GM19468 (cell line): ENCODE results near the gene MAP3K14.

Experiments used
- ATAC-seq: cut with Tn5 transposase; IDR thresholded peaks from one replicate; pipeline ENCODE4 v1.9.1; 2021; ENCODE audit warnings: mild to moderate bottlenecking, moderate library complexity, moderate number of reproducible peaks; ENCODE audit not compliant: unreplicated experiment; ENCODE audit errors: extremely low read depth

Gene MAP3K14

GRCh38 chr17:45339646-45340605 lies 23.1 kb upstream of the MAP3K14 start:
- ATAC-seq: no peak

- no peak for ATAC-seq
Measured at GRCh38 chr17:45338996-45339535, 22.2 kb upstream of the MAP3K14 start.

- no peak for ATAC-seq
Measured at GRCh38 chr17:45338023-45338781, 21.4 kb upstream of the MAP3K14 start.

DNA sequence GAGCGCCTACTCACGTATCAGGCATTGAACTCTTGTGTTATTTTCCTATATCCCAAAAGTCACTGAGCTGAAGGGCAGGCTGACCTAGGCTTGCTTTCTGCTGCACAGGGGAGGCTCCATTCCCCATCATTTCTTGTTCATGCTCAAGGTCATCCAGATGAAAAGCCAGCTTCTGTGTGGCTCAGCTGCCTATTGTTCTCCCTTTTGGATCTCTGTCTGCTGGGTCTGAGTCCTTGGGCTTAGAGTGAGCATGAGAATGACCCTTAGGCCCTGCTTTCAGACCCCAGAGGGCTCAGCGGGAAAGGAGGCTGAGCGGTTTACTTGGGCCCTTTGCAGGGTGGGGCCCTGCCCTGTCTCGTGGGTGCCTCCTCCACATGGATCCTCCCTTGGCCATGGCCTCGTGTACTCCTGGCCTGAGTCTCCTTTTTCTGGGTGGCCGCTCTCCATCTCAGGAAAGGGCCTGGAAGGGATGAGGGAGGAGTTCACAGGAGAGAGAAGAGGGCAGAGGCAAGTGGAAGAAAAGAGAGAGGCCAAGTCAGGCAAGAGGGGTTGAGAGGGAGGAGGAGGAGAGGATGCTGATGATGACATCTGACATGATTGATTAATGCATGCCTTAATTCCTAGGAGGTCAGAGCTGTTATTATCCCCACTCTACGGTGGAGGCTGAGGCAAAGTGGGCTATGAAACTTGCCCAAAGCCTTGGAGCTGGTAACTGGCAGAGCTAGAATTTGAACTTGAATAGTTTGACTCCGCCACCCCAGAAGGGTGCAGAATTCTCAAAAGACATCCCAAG lies 19.8 kb upstream of the MAP3K14 start:
- no peak for ATAC-seq

GRCh38 chr17:45335721-45336120 lies 18.9 kb upstream of the MAP3K14 start:
- no peak for ATAC-seq

DNA sequence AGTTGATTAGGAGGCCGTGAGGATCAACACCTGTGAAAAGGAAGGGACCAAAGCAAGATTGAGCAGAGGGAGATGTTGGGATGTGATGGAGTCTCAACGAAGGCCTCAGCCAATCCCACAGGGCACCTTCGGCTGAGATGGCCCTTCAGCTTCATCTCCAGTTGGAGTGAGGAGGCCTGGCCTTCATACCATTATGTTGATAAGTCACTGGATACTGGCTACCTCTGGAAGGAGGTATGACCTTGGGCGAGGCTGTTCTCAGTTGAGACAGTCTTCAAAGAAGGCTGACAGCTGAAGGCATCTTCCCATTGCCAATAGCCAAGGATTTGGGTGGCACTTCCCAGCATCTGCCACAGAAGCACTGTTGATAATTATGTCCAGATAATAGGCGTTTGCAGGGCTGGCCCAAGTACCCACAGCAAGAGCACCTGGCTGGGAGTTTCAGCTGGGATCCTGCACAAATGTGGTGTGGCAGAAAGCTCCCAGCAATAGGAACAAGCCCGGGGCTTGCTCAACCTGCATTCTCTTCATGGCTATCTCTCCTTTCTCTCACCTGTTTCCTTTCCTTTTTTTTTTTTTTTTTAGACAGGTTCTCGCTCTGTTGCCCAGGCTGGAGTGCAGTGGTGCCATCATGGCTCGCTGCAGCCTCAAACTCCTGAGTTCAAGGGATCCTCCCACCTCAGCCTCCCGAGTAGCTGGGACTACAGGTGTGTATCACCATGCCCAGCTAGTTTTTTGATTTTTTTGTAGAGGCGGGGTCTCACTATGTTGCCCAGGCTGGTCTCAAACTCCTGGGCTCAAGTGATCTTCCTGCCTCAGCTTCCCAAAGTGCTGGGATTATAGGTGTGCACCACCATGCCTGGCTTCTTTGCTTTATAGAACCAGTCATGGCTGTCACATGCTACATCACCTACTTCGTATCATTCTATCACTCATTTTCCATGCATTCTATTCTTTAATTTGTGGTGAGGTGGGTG lies 18.2 kb upstream of the MAP3K14 start:
- ATAC-seq: no peak

GRCh38 chr17:45334231-45334630 lies 17.4 kb upstream of the MAP3K14 start:
- ATAC-seq: no peak

DNA sequence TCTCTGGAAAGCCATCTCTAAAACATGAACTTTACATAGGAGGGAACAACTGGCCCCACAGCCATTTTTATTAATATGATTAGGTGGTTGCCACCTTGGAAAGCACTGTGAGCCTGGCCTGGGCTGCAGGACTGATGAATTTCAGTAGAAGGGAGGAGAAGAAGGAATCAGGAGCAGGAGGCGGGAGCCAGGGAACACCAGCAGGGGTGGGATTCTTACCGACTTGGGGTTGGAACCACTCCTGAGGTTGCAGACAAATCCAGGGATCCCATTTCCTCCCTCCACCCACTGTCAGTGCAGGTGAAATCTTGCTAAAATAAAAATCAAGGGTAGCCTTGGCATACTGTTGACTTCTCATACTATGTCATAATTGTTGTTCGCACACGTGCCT lies 16.9 kb upstream of the MAP3K14 start:
- ATAC-seq: no peak

GRCh38 chr17:45332989-45333701 lies 16.3 kb upstream of the MAP3K14 start:
- ATAC-seq: no peak

- no peak for ATAC-seq
Measured at GRCh38 chr17:45332505-45332904, 15.7 kb upstream of the MAP3K14 start.

DNA sequence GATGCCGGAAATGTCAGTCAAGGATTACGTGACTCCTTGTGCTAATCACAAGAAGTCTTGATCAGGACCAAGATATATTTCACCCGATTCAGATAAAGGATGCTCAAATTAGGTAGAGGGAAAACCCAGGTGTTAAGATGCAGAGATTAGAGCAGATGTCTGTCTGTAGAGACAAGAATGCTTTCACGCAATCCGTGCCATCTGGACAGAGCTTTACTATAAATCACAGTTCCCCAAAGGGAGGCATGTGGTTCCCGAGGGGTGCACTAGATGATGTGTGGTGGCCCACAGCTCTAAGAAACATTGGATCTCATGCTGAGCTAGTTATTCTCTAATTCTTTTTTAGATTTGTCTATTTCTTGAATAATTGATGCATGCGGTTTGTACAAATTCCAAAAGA lies 9.8 kb upstream of the MAP3K14 start:
- ATAC-seq: no peak

- no peak for ATAC-seq
Measured at GRCh38 chr17:45325810-45326209, 9.0 kb upstream of the MAP3K14 start.

DNA sequence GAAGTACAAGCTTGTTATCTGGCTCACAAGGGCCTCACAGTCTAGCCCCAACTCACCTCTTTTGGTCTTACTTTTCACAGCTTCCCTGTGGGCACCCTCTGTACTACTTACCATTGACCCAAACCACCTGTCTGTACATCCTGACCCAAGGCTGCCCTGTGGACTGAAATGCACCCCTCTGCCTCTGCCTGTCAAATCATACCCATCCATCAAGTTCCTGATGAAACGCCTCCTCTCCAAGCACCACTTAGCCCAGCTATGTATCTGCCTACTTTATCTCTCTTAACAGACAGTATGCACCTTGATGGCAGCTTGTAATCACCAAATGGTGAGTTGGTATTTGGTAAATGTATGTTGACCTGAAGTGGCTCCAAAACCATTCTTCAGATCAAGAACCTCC lies 7.5 kb upstream of the MAP3K14 start:
- no peak for ATAC-seq

GRCh38 chr17:45322168-45322567 lies 5.3 kb upstream of the MAP3K14 start:
- no peak for ATAC-seq

DNA sequence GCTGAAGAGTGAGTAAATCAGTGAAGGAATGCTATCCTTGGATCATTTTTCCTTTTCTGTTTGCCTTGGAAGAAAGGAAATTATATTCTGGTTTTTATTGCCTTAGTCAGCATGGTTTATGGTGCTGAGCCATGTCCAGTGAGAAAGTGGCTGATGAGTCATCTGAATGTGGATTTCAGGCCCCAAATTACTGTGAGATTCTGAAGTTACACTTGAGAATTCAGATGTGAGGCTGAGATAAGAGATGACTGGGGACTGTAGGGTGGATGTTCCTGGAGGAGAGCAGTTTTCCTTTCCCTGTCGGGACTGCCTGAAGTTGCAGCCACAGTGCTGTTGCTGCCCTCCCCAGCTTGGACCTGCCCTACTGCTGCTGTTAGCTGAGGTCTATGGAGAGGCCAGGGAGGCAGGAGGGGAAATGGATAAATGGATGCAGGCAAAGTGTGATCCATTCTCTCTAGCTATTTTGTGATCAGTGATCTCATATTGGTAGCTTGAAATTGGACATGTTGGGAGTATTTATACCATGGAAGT lies 4.2 kb upstream of the MAP3K14 start:
- no peak for ATAC-seq

- ATAC-seq: no peak
Measured at GRCh38 chr17:45320349-45320930, 3.6 kb upstream of the MAP3K14 start.

- no peak for ATAC-seq
Measured at GRCh38 chr17:45319239-45319703, 2.5 kb upstream of the MAP3K14 start.
